HG03045 (cell line): Measurements from ENCODE around the gene ODAD3.

ENCODE experiments used
- ATAC-seq: cut with Tn5 transposase; IDR thresholded peaks from one replicate; pipeline ENCODE4 v1.9.1; 2021; ENCODE audit warnings: mild to moderate bottlenecking, moderate library complexity; ENCODE audit not compliant: unreplicated experiment

The ODAD3 gene

GRCh38 chr19:11378319-11379189 lies 56.4 kb downstream of the ODAD3 start:
- ATAC-seq, result no peak

DNA sequence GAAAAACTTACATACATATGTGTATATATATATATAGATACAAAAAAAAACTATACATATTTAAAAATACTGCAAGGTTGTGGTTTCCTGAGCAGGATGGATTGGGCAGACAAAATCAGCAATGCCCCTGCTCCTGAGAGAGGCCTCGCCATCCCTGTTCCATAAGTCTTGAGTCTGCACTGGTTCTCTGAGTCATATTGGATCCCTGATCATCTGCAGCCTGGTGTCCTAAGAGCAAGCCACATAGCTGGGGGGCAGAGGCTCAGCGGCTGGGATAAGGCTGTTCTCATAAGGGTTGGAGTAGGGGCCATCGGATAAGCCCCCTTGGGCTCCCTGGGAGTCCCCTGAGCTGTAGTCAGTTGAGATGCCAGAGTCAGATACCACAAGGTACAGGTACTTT lies 57.2 kb downstream of the ODAD3 start:
- ATAC-seq, result no peak

- ATAC-seq, result no peak
These were observed 57.7 kb downstream of the ODAD3 start for GRCh38 chr19:11377237-11377636.

GRCh38 chr19:11375143-11375948 lies 59.6 kb downstream of the ODAD3 start:
- no peak for ATAC-seq

DNA sequence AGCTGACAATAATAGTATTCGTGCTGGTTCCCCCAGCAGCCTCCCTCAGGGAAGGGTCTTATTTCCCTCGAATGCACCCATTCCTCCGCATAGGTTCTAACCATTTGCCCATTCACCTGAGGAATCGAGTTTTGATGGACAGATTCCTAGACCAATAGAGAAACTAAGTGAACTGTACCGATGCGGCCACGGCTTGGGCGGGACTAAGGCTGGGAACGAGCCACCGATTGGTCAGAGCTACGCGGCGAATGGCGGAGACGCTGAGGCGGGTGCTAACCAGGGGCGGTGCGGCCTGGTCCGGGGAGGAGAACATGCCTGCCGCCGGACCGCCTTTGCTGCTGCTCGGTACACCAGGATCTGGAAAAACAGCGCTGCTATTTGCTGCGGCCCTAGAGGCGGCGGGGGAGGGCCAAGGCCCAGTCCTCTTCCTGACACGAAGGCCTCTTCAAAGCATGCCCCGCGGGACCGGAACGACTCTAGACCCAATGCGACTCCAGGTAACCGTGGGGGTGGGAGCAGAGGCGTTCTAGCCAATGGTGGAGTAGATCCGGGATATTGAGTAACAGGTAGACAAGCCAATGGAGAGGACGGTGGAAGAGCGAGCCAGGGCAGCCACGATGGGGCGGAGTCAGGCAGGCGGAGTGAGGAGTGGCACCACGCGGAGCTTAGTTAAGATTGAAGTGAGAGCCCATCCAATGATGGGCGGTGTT lies 60.3 kb downstream of the ODAD3 start, which contains the start of gene SWSAP1:
TSS of gene SWSAP1 (plus strand) at position 234 of the 710 bp plus-strand sequence. CDS start at position 249, 15 bp downstream.
- peak; percentile 88 for ATAC-seq

GRCh38 chr19:11373885-11374432 lies 61.0 kb downstream of the ODAD3 start:
- ATAC-seq, result no peak

- no peak for ATAC-seq
These were observed 61.6 kb downstream of the ODAD3 start for GRCh38 chr19:11373166-11373884.

DNA sequence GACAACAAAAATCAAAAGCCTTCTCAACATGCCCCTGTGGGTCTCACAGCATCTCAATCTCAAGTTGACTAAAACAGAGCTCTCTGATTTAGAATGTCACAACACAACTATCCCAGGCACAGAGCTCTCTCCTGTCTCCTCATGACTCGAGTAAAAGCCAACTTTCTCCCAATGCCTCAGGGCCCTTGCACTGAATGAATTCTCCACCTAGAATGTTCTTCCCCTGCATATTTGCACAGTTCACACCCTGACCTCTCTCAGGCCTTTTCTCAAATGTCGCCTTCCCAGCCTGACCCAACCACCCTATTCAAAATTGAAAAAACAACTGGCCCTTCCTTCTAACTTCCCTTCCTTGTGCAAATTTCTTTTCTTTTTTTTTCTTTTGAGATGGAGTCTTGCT lies 64.2 kb downstream of the ODAD3 start:
- no peak for ATAC-seq
